GM20431 (cell line): ENCODE measurements around the gene REV1.

ENCODE experiments used
- in situ Hi-C: fragments of 300-500 bp; cut with MseI, MboI; formaldehyde crosslinking; loops from one replicate; pipeline ENCODE4 v1.15.0; 2020; ENCODE audit warnings: low sequenced_read_pairs; ENCODE audit not compliant: unreplicated experiment

The REV1 gene

GRCh38 chr2:99410276-99410675, 79.5 kb downstream of the REV1 start:
- in situ Hi-C loops = no loop called here

DNA sequence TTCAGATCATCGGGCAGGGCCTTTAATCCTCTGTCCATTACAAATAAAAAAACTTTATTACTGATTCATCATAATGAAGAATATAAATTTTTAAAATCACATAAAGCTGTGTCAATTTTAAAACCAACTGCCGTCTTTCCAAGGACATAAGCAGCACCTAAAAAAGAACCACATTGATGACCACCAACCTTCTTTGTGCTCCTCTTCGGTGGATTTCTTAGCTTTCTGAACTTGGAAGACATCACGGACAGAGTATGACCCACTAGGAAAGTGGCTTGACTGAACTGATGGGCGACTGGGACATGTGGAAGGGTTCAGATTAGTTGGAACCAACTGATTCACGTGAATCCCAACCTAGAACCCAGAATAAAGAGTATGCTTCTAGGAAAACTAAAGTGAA, 83.7 kb downstream of the REV1 start:
- in situ Hi-C loops = no loop called here

DNA sequence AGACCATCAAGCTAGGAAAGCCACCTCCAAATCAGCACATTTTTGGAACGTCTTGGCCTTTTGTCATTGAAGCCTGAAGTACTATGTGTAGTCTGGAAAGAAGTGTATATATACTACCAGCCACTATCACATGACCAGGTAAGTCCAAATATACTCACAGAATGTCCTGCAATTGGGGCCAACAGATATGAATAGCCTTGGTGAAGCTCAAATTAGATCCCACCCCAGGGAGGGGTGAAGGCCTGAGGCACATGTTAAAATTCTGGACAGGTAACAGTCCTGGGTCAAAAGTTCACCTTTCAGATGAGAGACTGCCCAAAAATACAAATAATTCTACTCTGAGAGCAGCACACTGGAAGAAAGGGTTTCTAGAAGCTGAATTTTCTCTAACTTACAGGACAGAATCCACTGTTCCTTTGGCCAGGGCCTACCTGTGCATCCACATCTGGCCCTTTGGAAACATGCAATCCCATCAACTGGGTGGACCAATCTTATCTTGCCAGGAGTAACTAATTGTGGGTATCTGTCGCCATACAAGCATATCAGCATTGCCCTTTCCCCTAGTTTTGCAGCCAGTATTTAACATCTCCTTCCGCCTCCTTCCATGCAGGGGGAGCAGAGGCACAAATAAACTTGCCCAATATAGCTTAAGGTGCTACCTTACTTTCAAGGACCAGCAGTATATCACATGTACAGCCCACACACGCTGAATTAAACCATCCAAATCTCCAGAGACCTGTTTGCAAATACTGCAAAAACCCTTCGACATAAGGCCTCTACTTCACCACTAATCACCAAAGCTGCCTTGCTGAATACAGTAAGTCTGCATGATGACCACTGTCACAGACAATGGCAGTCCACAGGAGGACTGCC, 84.8 kb downstream of the REV1 start:
- in situ Hi-C loops = no loop called here

- in situ Hi-C loops = no loop called here
Measured at GRCh38 chr2:99404039-99404796, 85.6 kb downstream of the REV1 start.

GRCh38 chr2:99403524-99403923, 86.3 kb downstream of the REV1 start:
- in situ Hi-C loops = no loop called here

- in situ Hi-C loops = no loop called here
Measured at GRCh38 chr2:99403084-99403483, 86.7 kb downstream of the REV1 start.

DNA sequence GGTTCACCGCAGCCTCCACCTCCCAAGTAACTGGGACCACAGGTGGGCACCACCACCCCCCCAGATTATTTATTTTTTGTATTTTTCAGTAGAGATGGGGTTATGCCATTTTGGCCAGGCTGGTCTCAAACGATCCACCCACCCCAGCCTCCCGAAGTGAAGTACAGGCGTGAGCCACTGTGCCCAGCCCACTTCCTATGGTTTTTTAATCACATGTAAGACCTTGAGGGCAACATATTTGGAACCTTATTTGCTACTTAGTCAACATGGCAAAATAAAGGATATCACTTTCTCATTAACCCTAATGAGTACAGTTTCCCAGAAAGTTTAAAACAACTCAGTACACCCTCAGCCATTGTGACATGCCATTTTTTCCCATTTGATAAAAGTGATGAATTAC, 88.0 kb downstream of the REV1 start:
- in situ Hi-C loops = no loop called here

- in situ Hi-C loops = no loop called here
Measured at GRCh38 chr2:99399795-99400194, 90.0 kb downstream of the REV1 start.

DNA sequence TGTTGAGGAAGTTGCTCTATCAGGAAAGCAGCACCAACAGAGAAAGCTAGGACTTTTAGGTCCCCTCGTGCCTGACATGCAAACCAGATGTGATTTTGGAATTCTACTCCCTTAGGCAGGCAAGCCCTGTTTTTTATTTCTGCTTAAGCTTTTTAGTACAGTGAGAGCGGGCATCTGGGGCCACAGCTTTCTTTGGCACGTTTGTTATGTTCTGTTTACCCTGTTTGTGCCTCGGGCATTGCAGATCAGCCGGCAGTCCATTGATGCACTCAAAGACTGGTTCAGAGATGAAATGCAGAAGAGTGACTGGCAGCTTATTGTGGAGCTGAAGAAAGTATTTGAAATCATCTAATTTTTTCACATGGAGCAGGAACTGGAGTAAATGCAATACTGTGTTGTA, 90.8 kb downstream of the REV1 start:
- in situ Hi-C loops = no loop called here

- in situ Hi-C loops = no loop called here
Measured at GRCh38 chr2:99398303-99398702, 91.5 kb downstream of the REV1 start.

DNA sequence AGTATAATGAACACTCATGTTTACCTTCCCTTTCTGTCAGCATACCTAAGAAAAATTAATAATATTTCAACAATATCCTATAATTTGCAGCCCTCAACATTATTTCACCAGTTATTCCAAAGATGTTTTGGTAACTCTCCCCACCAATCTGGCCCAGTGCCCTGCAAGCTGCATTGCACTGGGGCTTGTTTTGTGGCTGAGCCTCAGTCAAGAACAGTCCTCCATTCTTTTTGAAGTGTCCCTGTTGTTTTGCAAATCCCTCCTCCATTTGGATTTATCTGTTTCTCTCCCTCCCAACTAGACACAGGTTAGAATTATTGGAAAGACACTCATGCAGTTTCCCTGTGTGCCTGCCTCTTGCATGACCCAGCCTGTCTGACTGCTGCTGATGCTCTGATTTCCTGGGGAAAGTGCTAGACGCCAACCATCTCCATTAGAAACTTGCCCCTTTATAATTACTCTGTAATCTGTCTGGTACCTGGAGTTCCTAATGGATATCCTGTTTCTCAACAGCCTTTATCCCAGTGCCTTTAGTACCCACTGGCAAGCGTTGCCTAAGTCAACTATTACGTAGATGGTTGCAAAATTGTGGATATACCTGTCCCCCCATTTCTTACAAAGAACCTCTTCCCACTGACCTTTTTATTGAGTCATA, 92.4 kb downstream of the REV1 start:
- in situ Hi-C loops = no loop called here

DNA sequence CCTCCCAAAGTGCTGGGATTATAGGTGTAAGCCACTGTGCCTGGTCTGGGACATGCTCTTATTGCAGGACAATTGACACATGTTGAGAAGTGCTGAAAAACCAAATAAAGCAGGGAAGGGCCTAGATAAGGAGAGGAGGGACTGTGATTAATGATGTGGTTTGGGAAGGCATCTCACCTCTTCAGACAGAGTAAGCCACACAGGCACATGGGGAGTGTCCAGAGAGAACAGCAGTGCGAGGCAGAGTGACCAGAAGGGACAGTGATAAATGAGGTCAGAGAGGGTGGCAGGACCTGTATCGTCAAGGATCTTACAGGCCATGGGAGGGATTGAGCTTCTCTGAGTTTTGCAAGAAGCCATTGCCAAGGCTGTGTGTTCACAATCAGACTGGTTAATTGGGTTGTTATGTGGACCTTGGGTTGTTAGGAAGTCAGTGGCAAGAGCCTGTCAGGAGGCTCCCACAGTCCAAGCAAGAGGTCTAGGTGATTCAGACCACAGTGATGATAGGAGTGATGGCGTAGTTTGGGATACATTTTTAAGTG, 94.2 kb downstream of the REV1 start:
- in situ Hi-C loops = no loop called here

GRCh38 chr2:99389946-99390345, 99.9 kb downstream of the REV1 start:
- in situ Hi-C loops = no loop called here

DNA sequence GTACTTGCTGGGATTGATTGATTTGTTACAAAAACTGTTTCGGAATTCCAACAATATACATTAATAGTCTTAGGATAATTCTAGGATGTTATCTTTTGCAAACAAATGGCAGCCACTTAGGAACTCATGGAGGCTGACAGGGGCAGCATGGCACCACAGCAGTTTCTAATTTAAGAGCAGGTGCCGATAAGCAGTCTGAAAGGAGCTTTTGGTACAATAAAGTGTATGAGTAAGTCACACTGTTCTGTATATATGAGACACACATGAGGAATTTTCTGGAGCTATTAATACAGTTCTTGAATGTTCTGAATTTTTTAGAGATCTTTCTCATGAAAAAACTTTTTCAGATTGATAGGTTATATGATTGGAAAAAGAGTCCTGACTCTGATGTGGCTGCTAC, 100.4 kb downstream of the REV1 start:
- in situ Hi-C loops = no loop called here

DNA sequence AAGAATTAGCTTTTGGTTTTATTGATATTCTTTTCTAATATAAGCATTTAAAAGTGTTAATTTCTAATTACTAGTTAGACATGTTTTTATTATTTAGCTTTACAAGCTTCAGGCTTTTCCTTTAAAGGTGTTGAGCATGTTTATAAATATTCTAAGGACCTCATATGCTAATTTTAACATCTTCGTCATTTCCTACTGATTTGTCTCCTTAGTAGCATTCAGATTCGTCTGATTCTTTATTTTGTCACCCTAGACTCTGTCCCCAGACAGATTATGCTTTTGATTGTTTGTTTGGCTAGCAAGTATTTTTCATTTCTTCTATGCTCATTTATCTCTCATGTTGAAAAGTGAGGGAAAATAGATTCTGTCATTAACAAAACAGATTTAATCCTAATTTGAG, 100.9 kb downstream of the REV1 start:
- in situ Hi-C loops = no loop called here

- in situ Hi-C loops = no loop called here
Measured at GRCh38 chr2:99386011-99386410, 103.8 kb downstream of the REV1 start.

DNA sequence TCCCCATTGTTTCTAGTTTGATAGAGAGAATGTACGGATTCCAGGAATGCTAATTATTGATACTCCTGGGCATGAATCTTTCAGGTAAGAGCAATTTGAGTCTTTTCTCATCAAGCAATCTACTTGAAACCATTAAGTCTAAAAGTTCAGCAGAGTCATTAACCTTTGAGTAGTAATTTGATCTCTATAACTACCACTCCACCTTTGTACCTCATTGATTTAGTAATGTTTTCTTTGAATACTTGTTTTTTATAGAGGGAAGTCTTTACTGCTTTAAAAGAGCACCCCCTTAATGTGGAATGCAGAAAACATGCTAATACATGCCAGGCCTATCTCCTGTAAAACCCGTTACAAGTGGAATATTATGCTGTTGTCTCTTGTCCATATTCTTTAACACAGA, 107.7 kb downstream of the REV1 start:
- in situ Hi-C loops = no loop called here

DNA sequence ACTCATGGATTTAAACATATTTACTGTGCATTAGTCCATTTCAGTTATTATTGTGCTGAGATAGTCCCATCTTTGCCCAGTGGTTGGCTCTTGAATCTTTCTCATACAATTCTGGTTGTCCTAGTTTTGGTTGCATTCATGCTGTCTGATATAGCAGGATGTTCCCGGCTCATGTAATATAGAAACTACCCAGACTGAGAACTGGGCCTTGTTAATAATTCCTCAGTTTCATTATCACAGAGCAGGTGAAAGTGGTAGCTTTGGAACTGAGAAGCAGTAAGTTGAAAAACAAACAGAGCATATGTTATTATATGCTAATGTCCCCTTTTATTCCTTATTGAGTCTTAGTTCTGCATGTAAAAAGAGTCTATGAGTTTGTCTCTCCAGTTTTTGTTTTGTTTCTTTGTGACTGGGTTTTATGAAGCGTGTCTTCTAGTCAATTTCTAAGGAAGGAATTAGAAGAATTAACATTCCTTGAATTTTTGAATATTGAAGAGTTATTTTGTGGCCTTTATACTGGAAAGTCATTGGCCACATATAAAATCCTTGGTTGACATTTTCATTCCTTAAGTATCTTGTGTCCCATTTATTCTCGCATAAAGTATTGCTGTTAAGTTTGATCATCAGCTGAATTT, 109.3 kb downstream of the REV1 start:
- in situ Hi-C loops = no loop called here

DNA sequence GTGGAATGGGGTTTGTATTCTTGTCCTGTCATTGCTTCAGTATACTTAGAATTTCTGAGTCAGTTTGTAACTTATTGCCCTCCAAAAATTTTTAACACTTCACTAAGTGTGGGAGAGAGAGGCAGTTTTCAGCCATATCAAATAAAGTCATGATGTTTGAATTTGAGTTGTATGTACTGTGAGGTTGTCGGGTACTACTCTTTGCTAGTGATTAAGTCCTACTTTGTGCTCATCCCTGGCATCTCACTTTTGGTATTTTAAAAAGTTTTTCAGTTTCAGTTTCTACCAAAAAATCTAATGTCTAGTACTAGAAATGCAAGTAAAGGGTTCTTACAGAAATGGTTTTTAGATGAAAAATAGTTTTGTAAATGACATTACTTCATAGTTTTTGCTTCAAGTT, 111.9 kb downstream of the REV1 start:
- in situ Hi-C loops = no loop called here

DNA sequence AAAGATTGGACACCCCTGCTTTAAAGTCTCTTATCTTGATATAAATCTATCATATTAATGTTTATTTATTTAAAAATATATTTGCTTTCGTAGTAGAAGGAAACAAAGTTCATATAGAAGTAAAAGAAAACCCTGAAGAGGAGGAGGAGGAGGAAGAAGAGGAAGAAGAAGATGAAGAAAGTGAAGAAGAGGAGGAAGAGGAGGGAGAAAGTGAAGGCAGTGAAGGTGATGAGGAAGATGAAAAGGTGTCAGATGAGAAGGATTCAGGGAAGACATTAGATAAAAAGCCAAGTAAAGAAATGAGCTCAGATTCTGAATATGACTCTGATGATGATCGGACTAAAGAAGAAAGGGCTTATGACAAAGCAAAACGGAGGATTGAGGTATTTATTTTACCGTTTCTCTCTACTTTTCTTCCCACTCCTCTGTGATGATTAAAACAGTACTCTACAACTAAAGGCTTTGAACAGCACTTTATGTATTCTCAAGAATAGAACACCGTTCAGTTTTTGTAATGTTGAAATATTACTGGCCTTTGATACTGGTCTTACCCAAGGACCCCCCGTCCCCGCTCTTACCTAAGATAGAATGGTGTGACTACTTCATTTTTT, 113.5 kb downstream of the REV1 start:
- in situ Hi-C loops = no loop called here
